ENCODE results near the gene TRIM14.

DNA sequence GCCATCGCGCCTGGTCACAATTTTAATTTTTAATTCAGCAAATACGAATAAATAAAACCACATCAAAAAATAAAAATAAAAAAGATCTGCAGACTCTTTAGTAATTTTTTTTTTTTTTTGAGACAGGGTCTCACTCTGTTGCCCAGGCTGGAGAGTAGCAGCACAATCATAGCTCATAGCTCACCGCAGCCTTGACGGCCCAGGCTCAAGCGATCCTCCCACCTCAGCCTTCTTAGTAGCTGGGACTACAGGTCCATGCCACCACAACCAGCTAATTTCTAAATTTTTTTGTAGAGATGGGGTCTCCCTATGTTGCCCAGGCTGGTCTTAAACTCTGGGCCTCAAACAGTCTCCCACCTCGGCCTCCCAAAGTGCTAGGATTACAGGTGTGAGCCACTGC, 48.3 kb downstream of the TRIM14 start:
- TF ChIP-seq, protein P1, sequence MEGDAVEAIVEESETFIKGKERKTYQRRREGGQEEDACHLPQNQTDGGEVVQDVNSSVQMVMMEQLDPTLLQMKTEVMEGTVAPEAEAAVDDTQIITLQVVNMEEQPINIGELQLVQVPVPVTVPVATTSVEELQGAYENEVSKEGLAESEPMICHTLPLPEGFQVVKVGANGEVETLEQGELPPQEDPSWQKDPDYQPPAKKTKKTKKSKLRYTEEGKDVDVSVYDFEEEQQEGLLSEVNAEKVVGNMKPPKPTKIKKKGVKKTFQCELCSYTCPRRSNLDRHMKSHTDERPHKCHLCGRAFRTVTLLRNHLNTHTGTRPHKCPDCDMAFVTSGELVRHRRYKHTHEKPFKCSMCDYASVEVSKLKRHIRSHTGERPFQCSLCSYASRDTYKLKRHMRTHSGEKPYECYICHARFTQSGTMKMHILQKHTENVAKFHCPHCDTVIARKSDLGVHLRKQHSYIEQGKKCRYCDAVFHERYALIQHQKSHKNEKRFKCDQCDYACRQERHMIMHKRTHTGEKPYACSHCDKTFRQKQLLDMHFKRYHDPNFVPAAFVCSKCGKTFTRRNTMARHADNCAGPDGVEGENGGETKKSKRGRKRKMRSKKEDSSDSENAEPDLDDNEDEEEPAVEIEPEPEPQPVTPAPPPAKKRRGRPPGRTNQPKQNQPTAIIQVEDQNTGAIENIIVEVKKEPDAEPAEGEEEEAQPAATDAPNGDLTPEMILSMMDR (IDR thresholded peaks at IDR 0.05), result no peak
- TF ChIP-seq POLR2A (IDR thresholded peaks at IDR 0.05) (no peak), POLR2AphosphoS5 (IDR thresholded peaks at IDR 0.05) (no peak)

All from breast epithelium (tissue), 3 donors.